HEK293T (cell line): ENCODE measurements around the gene TWIST2.

Experiments
- CTCF ChIA-PET: fragments of 350-600 bp; formaldehyde crosslinking; extraction: SDS; loops from one replicate; lab custom pipeline; 2021; ENCODE audit warnings: antibody characterized with exemption, inconsistent platforms; lab: Yijun Ruan, JAX
- POLR2A ChIA-PET: fragments of 350-600 bp; formaldehyde crosslinking; extraction: SDS; loops from one replicate; lab custom pipeline; 2020; ENCODE audit warnings: antibody characterized with exemption, inconsistent platforms; lab: Yijun Ruan, JAX
- DNase-seq: peaks from one replicate; pipeline ENCODE4 v3.0.0; 2012; ENCODE audit warnings: mixed read lengths; ENCODE audit errors: extremely low spot score
- ARNT ChIP-seq: fragments of 450-650 bp; IDR thresholded peaks from 2 replicates; pipeline ENCODE4 v1.6.1; 2017; ENCODE audit warnings: mild to moderate bottlenecking
- BHLHE40 ChIP-seq: fragments of 450-650 bp; IDR thresholded peaks from 2 replicates; pipeline ENCODE4 v1.6.1; 2016; ENCODE audit warnings: mild to moderate bottlenecking, moderate library complexity, borderline replicate concordance
- CTBP1 ChIP-seq: fragments of 450-650 bp; IDR thresholded peaks from 2 replicates; pipeline ENCODE4 v1.6.1; 2016; ENCODE audit warnings: borderline replicate concordance
- ELF4 ChIP-seq: fragments of 450-650 bp; IDR thresholded peaks from 2 replicates; pipeline ENCODE4 v1.6.1; 2017; ENCODE audit warnings: antibody characterized with exemption
- FOXA1 ChIP-seq: fragments of 450-650 bp; IDR thresholded peaks from 2 replicates; pipeline ENCODE4 v1.6.1; 2016; ENCODE audit warnings: mild to moderate bottlenecking
- FOXK2 ChIP-seq: fragments of 450-650 bp; IDR thresholded peaks from 2 replicates; pipeline ENCODE4 v1.6.1; 2016; ENCODE audit warnings: mild to moderate bottlenecking
- FOXM1 ChIP-seq: fragments of 450-650 bp; IDR thresholded peaks from 2 replicates; pipeline ENCODE4 v1.6.1; 2017; ENCODE audit warnings: mild to moderate bottlenecking, borderline replicate concordance
- HDGF ChIP-seq: fragments of 450-650 bp; IDR thresholded peaks from 2 replicates; pipeline ENCODE4 v1.6.1; 2017; ENCODE audit warnings: antibody characterized with exemption, borderline replicate concordance
- L3MBTL2 ChIP-seq: fragments of 450-650 bp; conservative IDR thresholded peaks from 2 replicates; pipeline ENCODE4 v1.6.1; 2016; ENCODE audit warnings: mild to moderate bottlenecking
- LEF1 ChIP-seq: fragments of 450-650 bp; IDR thresholded peaks from 2 replicates; pipeline ENCODE4 v1.6.1; 2017; ENCODE audit warnings: mild to moderate bottlenecking, borderline replicate concordance
- NFRKB ChIP-seq: fragments of 450-650 bp; IDR thresholded peaks from 2 replicates; pipeline ENCODE4 v1.6.1; 2016; ENCODE audit warnings: mild to moderate bottlenecking, moderate library complexity
- PKNOX1 ChIP-seq: fragments of 450-650 bp; IDR thresholded peaks from 2 replicates; pipeline ENCODE4 v1.6.1; 2016
- SP1 ChIP-seq: fragments of 450-650 bp; IDR thresholded peaks from 2 replicates; pipeline ENCODE4 v1.6.1; 2017
- SUZ12 ChIP-seq: fragments of 450-650 bp; IDR thresholded peaks from 2 replicates; pipeline ENCODE4 v1.6.1; 2016; ENCODE audit warnings: mild to moderate bottlenecking
- TARDBP ChIP-seq: fragments of 450-650 bp; IDR thresholded peaks from 2 replicates; pipeline ENCODE4 v1.6.1; 2016
- ZNF384 ChIP-seq: fragments of 450-650 bp; IDR thresholded peaks from 2 replicates; pipeline ENCODE4 v1.6.1; 2016

Gene TWIST2

GRCh38 chr2:238925281-238925680, 77.4 kb downstream of the TWIST2 start:
- no peak for DNase-seq
- no peak for TF ChIP-seq PKNOX1
- no peak for TF ChIP-seq LEF1
- no peak for TF ChIP-seq HDGF
- TF ChIP-seq CTBP1: no peak
- no peak for TF ChIP-seq TARDBP
- no peak for TF ChIP-seq ZNF384
- no peak for TF ChIP-seq NFRKB
- no peak for TF ChIP-seq L3MBTL2
- no peak for TF ChIP-seq FOXM1
- no peak for TF ChIP-seq FOXA1
- TF ChIP-seq SP1: no peak
- TF ChIP-seq SUZ12: no peak
- TF ChIP-seq ARNT: no peak
- TF ChIP-seq ELF4: no peak
- no peak for TF ChIP-seq BHLHE40
- no peak for TF ChIP-seq FOXK2
- POLR2A ChIA-PET: no interaction called here
- CTCF ChIA-PET: no interaction called here

DNA sequence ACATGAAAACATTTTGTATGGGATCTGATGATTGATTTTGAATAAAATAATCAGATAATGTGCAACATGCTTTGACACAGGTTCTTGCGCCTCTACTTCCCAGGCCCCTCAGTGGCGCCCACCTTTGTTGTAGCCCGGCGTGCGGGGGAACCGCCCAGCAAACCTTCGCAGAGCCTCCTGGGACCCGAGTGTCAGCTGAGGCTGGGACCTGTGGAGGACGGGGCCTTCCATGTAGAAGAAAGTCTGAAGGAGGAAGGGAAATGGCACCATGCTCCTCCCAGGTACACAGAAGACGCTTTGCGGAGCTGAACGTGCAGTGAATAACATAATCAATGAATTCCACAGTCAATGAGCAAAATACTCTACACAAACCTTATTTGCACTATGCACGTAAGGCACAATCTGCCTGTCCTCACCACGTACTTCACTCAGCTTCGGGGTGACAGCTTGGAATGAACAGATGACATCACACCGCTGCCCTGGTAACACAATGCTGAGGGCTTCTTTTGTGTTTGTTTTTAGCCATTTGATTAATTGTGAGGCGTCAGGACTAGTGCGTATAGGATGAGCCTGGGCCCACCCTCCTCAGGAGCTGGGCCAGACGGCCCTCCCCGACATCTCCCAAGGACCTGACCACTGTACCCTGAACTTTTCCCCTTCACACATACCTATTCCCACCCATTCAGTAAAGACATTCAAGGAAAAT, 78.1 kb downstream of the TWIST2 start:
- no peak for TF ChIP-seq LEF1
- no peak for TF ChIP-seq ELF4
- no peak for TF ChIP-seq TARDBP
- no peak for TF ChIP-seq ARNT
- TF ChIP-seq PKNOX1: no peak
- TF ChIP-seq FOXA1: no peak
- no peak for TF ChIP-seq FOXM1
- TF ChIP-seq FOXK2: no peak
- no peak for TF ChIP-seq CTBP1
- TF ChIP-seq SP1: no peak
- DNase-seq: no peak
- POLR2A ChIA-PET: no interaction called here
- CTCF ChIA-PET: interaction anchor here (0.6 kb wide), 1 partner anchor 1835 kb away, joined by 3 read pairs; no protein-coding TSS in a partner anchor

GRCh38 chr2:238926761-238927611, 79.1 kb downstream of the TWIST2 start:
- TF ChIP-seq FOXM1 (no peak), L3MBTL2 (no peak), CTBP1 (no peak), TARDBP (no peak), FOXK2 (no peak), BHLHE40 (no peak), SP1 (no peak), HDGF (no peak), NFRKB (no peak), FOXA1 (no peak), ZNF384 (no peak)
- no peak for DNase-seq
- ChIA-PET CTCF (interaction anchor here (0.6 kb wide), 1 partner anchor 1834 kb away, joined by 3 read pairs; no protein-coding TSS in a partner anchor), POLR2A (no interaction called here)

GRCh38 chr2:238927746-238928519, 80.0 kb downstream of the TWIST2 start:
- POLR2A ChIA-PET: no interaction called here
- CTCF ChIA-PET: no interaction called here
- no peak for DNase-seq
- TF ChIP-seq TARDBP (no peak), SUZ12 (no peak), CTBP1 (no peak), BHLHE40 (no peak), HDGF (no peak), ELF4 (no peak), ARNT (no peak), PKNOX1 (no peak), ZNF384 (no peak), LEF1 (no peak), NFRKB (no peak), FOXM1 (no peak)

DNA sequence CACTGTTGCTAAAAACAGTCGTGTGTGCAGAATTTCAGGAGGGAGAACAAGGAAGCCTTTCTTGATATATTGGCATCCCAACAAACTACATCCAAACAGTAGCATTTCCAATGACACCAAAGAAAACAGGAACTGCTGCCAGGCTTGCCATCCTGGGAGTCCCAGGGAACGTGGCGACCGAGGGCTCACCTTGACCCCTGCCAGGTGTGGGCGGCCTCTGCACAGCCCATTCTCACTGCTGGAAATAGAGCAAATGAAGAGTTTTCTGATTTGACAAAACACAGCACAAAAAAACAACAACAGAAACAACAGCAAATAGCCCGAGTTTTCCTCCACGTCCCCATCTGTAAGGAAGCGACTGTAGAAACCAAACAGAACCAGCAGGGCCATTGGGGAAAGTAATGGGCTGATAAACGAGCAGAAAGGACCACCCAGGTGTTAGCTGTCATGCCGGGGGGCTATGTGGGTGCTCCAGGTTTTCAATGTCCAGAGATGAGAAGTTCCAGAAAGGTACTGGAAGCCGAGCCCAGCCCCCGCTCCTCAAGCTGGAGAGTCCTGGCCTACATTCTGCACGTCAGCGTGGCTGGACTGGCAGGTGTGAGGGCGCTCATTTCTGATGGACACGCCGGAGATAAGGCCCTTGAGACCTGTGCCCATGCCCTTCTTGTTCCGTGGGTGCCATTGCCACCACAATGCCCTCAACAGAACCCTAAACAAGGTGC, 80.8 kb downstream of the TWIST2 start:
- CTCF ChIA-PET: no interaction called here
- POLR2A ChIA-PET: no interaction called here
- no peak for TF ChIP-seq ARNT
- no peak for TF ChIP-seq HDGF
- no peak for TF ChIP-seq NFRKB
- no peak for TF ChIP-seq FOXM1
- TF ChIP-seq SP1: no peak
- no peak for TF ChIP-seq FOXA1
- no peak for TF ChIP-seq ELF4
- no peak for TF ChIP-seq BHLHE40
- TF ChIP-seq FOXK2: no peak
- no peak for TF ChIP-seq PKNOX1

More for the DNA sequence above, 80.8 kb downstream of the TWIST2 start:
- no peak for DNase-seq
